ENCODE data around the gene CRYGB. TPM values are rescaled to one million over a fixed set of nuclear protein-coding genes. Genes with fewer than 3 reads are reported as not detected.
A peak's percentile ranks its signal among the peaks of the same experiment; 100 is the strongest.
"Not testable (repeated sequence)": the region's sequence is repeated elsewhere in the genome, so short reads cannot be mapped to it uniquely, and the experiment has no call there.

Gene CRYGB
- total RNA-seq, 1 donor, result not detected

DNA sequence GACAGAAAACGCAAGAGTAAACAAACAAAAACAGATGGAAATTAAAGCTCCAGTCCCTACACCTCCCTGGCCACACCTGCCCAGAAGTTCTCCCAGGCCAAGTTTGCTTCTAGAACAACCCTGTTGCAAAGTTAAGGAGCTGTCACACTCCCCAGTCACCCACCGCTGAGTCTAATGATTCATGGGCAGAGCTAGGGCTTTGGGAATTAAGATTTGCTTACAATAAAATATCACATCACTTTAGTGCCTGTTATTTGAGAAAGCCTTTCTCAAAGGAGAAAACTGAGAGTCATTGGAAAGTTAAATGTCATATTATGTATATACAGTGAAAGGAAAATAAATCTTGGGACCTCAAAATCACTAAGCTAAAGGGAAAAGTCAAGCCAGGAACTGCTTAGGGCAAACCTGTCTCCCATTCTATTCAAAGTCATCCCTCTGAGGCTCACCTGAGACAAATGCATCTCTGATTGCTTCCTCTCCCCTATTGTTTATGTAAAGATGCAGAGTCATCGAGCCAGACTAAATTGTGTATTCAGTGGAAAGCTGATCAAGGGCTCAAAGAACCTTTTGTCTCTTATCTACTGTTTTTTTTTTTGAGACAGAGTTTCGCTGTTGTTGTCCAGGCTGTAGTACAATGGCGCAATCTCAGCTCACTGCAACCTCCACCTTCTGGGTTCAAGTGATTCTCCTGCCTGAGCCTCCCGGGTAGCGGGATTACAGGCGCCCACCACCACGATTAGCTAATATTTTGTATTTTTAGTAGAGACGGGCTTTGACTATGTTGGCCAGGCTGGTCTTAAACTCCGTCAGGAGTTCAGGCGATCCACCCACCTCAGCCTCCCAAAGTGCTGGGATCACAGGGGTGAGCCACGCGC lies 2.8 kb downstream of the CRYGB start:
- H3K4me3 ChIP-seq (ENCODE audit: low read depth, low read length), result no peak overlapping the region
- TF ChIP-seq, protein P1, sequence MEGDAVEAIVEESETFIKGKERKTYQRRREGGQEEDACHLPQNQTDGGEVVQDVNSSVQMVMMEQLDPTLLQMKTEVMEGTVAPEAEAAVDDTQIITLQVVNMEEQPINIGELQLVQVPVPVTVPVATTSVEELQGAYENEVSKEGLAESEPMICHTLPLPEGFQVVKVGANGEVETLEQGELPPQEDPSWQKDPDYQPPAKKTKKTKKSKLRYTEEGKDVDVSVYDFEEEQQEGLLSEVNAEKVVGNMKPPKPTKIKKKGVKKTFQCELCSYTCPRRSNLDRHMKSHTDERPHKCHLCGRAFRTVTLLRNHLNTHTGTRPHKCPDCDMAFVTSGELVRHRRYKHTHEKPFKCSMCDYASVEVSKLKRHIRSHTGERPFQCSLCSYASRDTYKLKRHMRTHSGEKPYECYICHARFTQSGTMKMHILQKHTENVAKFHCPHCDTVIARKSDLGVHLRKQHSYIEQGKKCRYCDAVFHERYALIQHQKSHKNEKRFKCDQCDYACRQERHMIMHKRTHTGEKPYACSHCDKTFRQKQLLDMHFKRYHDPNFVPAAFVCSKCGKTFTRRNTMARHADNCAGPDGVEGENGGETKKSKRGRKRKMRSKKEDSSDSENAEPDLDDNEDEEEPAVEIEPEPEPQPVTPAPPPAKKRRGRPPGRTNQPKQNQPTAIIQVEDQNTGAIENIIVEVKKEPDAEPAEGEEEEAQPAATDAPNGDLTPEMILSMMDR (IDR thresholded peaks at IDR 0.05; ENCODE audit: insufficient read depth, low read length), result no peak
- DNase-seq (ENCODE audit: low read depth), result no peak

DNA sequence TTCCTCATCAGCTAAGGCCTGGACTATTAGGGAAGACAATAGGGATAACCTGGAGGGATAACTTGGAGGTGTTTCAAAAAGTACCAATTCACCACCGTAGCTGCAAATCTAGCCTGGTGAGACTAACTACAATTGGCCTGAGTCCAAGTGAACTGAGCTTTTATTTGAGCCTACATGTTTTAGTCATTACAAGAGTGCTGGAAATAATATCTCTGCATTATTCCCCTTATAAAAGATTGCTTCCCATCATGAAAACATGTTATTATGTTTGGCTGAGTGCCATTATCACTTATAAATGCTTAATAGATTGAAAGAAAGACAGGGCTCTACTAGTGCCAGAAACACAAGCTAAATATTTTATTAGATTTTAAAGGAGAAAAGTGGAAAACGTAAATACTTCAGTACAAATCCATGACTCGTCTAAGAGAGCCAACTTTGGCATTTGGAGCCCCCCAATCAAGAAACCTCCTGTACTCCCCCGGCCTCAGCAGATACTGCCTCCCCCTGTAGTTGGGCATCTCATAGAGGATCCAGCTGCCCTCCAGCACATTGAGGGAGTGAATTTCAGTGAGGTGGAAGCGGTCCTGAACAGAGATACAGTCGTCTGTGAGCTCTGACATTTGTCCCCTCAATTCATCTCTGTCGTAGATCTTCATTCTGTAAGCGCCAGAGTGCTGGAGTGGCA lies 3.6 kb downstream of the CRYGB start:
- H3K4me3 ChIP-seq (ENCODE audit: low read depth, low read length), result no peak overlapping the region
- TF ChIP-seq, protein P1 (IDR thresholded peaks at IDR 0.05; ENCODE audit: insufficient read depth, low read length), result no peak
- DNase-seq (ENCODE audit: low read depth), result peak; percentile 25

DNA sequence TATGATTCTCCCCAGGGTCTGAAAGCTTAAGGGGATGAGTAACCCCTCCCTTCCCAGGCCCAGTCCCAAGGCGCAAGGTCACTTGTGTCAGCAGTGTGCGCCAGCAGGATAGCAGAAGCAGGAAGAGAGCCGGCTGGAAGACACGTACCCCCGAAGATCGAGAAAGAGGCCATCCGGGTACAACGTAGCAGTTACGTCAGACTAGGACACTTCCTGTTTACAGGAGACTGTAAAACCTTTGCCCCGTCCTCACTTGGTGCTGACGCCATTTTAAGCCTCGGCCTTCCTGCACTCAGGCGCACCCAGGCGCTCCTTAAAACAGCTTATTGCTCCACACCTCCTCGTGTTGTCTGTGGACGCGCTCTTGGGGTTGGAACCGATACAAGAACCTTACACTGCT lies 6.5 kb downstream of the CRYGB start:
- no peak for DNase-seq (ENCODE audit: low read depth)
- TF ChIP-seq, protein P1 (IDR thresholded peaks at IDR 0.05; ENCODE audit: insufficient read depth, low read length), result no peak

DNA sequence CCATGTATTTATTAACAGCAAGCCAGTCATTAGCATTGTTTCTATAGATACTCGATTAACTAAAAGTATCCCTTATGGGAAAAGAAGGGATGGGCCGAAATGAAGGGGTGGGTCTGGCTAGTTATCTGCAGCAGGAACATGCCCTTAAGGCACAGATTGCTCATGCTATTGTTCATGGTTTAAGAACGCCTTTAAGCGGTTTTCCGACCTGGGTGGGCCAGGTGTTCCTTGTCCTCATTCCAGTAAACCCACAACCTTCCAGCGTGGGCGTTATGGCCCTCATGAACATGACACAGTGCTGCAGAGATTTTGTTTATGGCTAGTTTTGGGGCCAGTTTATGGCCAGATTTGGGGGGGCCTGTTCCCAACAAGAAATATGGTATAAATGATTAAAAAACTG lies 7.6 kb downstream of the CRYGB start:
- not testable (repeated sequence) for DNase-seq (ENCODE audit: low read depth); H3K4me3 ChIP-seq (ENCODE audit: low read depth, low read length)

More for the DNA sequence above, 6.5 kb downstream of the CRYGB start:
- H3K4me3 ChIP-seq (ENCODE audit: low read depth, low read length), result no peak overlapping the region

DNA sequence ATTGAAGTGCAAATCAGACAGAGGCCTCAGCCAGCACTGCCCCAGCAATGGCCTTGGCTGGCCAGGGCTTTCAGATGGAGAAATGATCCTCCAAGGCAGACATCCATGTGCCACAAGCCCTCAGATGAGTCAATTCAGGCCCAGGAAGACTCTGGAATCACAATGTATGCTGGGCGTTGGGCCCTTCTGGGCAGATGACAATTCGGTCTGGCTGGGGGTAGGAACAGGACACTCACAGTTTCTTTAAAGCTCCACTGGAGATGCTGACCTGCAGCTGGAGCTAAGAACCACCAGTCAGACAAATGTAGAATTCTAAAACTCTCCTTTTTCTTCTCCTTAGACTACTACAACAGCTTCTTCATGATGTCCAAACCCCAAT lies 9.3 kb downstream of the CRYGB start:
- H3K4me3 ChIP-seq (ENCODE audit: low read depth, low read length), result no peak overlapping the region
- TF ChIP-seq, protein P1 (IDR thresholded peaks at IDR 0.05; ENCODE audit: insufficient read depth, low read length), result no peak
- no peak for DNase-seq (ENCODE audit: low read depth)

DNA sequence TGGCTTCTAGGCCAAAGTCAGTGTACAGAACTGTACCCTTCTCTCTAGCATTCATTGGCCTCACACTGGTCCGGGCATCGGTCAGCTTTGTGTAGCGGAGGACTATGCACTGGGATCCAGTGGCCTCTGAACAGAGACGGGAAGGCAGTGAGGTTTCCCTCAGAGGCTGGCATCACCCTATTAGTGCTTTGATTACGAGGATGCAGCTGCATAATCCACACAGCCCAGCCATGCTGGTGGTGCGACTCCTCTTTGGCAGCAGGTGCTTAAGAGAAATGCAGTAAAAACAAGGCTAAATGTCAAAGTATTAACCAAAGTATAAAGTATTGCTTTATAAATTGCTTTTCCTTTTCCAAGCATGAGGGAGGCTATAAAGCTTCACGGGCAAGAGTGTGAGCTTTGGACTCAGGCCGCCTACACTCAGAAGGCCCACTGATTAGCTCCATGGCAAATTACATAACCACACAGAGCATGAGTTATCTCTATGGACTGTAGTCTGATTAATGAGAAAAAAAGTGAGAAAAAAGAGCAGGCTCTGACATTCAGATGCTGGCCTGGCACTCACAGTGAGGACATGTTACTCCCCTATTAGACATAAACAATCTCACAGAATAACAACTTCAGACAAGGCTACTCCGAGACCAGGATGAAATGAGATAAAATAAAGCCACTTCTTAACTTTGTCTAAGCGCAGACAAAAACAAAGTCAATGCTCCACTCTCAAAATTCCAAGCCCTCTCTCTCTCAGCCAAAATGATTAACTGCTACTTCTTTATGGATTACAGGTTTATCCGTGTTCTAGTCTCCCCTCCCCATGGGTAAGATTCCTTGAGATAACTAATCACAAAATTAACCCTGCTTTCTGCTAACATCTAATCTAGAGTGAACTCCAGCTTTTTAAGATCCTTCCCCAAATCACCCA lies 9.9 kb downstream of the CRYGB start:
- H3K4me3 ChIP-seq (ENCODE audit: low read depth, low read length), result no peak overlapping the region
- no peak for DNase-seq (ENCODE audit: low read depth)
- TF ChIP-seq, protein P1 (IDR thresholded peaks at IDR 0.05; ENCODE audit: insufficient read depth, low read length), result no peak

Measured in fibroblast of the aortic adventitia (primary cell).